Measurements from ENCODE around the gene BCR.

Gene BCR

DNA sequence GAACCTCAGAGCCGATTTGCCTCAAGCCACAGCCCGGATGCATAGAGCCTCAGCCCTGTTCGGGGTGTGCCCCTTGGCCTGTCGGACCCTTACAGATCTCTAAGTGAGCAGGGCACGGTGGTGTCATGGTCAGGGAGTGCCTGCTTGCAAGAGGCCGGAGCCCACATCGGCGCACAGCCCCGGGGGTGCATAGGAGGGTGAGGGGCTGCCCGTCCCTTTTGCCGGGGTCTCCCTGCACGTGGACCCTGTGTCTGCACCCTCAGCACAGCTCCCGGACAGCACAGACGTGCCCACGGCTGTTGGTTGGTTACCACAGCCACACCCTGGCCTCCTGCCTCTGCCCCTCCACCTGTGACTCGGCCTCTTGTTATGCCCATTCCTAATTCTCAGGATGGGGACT lies 28.5 kb upstream of the BCR start:
- DNase-seq = no peak

DNA sequence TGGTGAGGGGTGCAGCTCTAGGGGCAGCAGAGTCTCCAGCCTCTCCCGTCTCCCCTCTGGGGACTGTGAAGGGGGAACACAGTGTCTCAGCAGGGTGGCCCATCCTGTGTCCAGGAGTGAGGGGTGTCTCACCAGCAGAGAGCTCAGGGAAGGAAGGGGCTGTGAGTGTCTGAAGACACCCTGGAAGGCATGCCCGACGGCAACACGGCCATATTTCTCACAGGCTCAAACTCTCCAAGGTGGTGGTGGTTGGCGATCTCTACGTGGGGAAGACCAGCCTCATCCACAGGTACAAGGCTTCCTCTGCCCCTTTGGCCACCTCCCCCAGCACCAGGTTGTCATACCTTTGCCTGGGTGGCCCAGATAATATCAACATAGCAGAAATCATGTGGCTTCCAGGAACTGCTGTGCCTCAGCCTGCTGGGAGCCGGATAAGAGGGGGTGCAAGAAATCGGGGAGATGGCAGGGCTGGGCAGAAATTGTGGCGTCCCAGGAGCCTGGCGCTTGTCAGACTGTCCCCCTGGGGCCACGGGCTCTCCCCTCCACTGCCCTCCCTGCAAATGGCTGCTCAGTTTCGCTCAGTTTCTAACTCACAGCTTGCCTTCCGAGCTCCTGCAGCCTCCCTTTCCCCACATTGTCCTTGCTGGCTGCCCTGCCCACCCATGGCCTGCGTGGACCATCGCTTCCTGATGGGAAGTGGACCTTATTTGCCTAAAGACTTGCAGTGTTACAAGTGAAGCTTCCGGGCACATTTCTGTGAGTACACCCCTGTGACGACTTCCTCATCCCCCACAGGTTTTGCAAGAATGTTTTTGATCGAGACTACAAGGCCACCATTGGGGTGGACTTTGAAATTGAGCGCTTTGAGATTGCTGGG lies 27.8 kb upstream of the BCR start:
- DNase-seq = no peak

DNA sequence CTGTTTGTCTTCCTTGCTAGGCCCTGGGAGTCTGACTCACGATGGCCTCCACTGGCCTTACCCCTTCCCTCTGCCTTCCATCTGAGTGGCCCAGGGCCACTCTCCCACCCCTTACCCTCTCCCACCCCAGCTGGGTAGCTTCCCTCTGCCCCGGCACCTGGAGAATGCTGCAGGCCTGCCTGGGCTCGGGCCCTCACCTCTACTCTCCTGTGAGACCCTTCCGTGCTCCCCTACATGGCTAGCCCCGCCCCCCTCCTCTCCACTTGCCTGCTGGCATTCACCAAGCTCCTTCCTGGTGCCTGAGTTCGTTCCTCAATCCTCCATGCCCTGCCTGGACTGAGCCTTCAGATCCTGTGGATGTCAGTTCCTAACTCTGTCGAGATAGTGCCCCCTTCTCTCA lies 26.3 kb upstream of the BCR start:
- no peak for DNase-seq

DNA sequence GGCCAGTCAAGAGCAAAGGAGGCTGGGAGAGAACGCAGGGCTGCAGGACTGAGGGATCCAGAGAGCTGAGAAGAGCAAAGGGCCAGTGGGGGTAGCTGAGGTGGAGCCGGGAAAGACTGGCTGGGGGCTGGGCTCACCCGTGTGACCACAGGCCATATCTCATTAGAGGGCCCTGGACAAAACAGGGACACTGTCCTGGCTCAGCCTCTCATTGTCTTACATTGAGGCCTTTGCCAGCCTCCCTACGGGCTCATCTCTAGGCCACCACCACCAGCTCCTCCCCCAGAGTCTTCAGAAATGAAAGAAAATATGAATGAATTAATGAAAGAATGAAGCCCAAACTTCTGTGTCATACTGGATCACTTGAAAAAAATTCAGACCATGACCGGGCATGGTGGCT lies 25.8 kb upstream of the BCR start:
- no peak for DNase-seq

DNA sequence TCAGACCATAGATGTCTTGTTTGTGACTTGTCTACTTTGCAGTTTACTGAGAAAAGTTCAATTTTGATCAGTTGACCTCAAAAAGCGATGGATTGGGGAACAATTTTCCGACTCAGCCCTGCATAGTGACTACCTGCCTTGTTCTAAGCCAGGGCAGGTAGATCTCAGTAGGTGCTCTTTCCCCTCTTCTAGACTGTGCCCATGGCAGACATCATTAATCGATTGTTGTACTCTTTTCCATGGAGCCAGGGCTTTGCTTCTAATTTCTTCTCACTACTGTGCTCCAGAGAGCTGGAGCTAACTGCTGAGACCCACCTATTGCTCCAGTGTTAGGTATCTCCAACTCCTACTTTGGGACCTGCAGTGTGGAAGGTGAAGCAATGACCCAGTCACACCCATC lies 25.2 kb upstream of the BCR start:
- no peak for DNase-seq

DNA sequence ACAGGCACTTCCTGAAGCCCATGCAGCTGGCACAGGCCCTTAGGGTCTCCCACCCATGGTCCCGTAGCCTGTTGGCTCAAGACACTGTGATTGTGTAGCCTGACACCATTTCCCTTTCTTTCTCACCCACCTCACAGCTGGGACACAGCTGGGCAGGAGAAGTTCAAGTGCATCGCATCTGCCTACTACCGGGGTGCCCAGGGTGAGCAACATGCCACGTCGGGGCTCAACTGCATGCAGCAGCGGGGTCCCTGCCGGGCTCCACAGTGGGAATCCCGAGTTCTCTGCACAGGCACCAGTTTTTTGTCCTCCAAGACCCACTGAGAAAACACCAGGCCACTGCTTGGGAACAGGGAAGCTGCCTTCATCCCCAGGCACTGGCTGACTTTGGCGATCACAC lies 24.5 kb upstream of the BCR start:
- no peak for DNase-seq

DNA sequence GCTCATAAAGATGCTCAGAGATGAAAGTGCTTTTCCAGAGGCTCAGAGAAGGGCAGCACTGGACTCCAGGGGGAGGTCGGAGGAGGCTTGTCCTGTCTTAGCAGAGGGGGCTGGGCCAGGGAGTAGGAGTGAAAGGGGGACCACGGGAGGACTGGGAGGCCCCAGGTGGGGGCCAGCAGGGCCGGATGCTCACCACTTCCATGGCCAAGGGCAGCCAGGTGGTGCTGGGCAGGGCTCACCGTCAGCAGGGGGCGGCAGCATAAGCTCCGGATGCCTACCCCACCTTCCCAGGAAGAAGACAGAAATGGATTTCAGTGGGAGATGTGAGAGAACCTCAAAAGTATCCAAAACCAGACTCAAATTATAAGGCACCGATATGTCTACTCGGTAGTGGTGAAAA lies 24.0 kb upstream of the BCR start:
- no peak for DNase-seq

DNA sequence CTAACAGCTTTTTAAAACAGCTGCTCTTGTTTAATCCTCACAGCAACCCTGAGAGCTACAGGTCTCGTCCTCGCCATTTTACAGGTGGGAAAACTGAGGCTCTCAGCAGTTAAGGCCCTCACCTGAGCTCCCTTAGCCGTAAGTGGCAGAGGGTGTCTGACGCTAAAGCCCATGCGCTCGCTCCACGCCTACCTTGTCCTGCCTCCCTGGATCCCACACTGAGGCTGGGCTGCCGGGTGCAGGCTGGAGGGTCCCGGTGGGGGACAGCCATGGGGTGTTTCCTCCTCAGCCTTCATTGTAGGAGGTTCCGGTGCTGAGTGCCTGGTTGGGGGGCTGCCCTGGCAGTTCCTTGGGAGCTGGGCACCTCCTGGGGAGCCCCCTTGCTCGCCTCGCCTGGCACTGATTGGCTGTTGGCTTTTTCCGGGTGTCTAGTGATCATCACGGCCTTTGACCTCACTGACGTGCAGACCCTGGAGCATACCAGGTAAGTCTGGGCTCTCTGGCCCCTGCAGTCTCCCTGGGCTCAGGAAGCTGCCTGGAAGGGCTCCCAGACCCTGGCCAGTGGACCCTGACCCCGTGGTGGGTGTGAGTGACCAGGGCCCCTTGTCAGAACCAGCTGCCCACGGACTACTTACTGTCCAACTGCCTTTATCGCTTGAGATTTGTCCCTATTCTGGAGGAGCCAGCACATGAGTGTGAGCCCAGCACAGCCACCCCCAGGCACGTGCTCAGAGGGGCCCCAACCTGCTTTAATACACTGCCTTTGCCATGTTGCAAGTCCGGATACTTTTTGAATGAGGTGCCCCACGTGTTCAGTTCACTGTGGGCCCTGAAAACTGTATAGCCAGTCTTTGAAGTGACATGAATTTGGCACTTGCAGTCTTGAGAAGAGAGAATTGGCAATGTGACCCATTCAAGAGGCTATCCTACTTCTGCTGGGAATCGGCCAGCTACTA lies 22.5 kb upstream of the BCR start:
- no peak for DNase-seq

GRCh38 chr22:23158516-23159290 lies 21.6 kb upstream of the BCR start:
- DNase-seq = no peak

DNA sequence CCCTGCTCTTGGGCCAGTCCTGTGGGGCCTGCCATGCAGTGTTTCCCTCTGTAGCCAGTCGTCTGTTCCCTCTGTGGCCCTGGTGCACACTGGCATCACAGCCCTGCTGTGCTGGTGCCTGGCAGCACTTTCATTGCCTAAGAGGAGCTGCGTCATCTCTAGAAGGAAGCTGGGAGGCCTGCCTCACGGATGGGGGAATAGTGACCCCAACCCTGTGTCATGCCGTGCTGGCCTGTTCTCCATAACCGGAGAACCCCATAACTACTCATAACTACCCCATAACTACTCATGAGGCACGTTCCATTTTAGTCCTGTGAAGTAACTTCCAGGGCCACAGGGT lies 21.0 kb upstream of the BCR start:
- no peak for DNase-seq

DNA sequence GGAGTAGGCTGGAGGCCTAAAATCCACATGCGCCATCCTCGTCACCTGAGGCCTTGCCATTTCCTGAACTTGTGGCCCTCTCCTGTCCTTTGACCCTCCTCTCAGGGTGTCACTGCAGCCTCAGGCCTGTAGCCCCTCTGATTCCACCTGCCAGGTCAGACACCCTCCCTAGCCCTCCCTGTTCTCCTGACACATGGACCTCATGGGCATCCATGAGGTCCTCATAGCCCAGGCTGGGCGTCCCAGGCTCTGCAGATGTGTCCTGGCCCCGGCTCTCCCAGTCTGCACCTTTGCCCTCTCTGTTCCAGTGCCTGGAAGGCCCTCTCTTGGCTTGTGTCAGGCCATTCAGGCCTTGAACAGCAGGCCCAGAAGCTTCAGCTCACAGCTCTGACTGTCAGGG lies 19.3 kb upstream of the BCR start:
- DNase-seq = no peak

- no peak for DNase-seq
These were observed 18.7 kb upstream of the BCR start for GRCh38 chr22:23161574-23161973.

DNA sequence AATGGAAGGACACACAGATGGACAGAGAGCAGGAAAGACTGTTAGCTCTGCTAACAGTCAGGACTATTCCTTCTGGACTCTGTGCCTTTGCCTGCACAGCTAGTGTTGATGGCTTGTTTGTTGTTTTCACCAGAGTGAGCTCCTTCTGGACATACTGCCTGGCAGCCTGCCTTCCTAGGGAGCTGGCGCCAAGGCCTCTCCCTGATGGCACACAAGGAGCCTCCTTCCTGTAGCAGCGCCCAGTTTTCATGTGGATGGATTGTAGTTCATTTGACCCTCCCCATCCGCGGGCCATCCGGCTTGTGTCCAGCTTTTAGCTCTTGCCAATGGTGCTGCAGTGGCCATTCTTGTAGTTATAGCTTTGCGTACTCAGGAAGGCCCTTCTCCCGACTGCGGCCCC lies 16.6 kb upstream of the BCR start:
- no peak for DNase-seq

GRCh38 chr22:23164091-23164490 lies 16.2 kb upstream of the BCR start:
- no peak for DNase-seq

DNA sequence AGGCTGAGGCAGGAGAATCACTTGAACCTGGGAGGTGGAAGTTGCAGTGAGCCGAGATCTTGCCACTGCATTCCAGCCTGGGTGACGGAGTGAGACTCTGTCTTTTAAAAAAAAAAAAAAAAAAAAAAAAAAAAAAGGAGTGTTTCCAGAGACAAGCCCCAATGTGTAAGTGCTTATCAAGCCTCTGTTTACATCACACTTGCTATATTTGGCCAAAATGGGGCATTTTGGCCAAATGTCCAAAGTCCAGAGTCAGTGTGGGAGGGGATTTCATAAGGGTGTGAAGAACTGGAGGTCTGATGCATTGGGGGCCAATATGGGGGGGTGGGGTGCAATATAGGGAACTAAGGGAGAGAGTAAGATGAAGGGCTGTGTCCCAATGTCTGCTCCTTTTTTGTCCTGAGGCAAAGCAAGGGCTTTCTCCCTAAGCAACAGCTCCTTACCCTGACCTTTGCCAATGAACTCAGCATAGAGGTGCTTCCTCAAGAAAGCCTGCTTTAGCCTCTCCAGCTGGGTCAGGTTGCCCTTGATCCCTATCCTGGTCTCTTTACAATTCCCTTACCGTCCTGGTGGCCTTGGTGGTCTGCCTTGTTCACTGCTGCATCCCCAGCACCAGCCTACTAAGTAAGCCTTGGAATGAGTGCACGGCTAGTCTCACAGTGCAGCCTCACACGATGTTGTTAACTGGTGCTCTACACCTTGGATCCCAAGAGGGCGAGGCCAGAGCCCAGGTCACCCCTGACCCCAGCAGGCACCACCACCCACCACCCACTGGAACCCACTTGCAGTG lies 14.1 kb upstream of the BCR start:
- DNase-seq = no peak

GRCh38 chr22:23166841-23167616 lies 13.3 kb upstream of the BCR start:
- no peak for DNase-seq

- no peak for DNase-seq
These were observed 11.8 kb upstream of the BCR start for GRCh38 chr22:23168391-23169042.

DNA sequence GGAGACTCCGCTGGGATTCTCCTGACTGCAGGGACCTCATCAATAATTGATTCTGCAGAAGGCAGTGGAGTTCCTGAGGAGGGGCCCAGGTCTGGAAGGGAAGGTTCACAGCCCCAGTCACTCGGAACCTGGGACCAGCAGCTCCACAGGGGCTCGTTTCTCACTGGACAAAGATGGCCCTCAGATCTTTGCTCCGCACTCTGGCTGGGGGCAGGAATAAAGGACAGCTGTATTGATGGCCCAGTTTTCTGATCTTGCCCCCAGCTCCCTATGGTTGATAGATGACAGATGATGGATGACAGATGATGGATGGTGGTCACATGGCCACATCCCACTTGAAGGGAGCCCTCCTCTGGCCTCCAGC lies 11.3 kb upstream of the BCR start:
- no peak for DNase-seq

DNA sequence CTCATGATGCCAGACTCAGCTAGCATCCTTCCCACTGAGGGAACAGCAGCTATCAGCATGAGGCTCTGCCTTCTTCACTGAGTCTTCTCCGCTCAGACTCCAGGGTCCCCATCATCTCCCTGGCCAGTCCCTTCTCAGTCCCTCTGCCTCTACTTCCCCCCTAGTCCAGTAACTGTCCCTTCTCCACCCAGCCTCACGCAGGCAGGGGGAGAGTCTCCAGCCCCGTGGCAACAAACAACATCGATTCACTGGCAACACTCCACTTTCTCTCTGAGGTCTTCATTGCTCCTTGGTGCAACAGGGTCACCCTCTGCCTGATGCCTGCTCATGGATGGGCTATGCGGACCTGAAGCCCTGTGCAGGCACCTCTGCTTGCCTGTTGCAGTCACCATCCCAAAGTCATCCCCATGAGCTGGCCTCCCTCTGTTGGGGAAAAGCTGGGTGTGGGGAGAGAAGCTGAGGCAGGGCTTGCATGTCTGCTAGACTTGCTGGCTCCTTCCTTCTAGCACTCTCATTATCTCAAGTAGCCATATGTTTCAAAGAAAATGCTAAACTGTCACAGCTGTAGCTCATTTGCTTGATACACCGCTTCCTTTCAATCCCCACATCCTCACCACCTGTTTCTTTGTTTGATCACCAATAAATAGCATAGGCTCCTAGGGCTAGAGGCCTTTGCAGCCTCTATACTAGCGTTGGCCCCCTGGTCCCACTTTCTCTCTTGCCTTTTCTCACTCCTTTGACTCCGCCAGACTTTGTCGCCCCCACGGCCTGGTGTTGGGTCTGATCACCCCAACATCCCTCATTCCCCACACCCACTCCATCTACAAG lies 4.3 kb upstream of the BCR start:
- DNase-seq = no peak

GRCh38 chr22:23176645-23177027 lies 3.7 kb upstream of the BCR start:
- DNase-seq = no peak

All from kidney glomerular epithelial cell (primary cell).